GM12878 (cell line): ENCODE results near the gene ESPL1. TPM values are rescaled to one million over a fixed set of nuclear protein-coding genes. Genes with fewer than 3 reads are reported as not detected.

Source experiments
- ATF3 ChIP-seq: IDR thresholded peaks from 2 replicates; pipeline ENCODE4 v1.6.1; 2011; ENCODE audit warnings: low read depth, mild to moderate bottlenecking, low read length, moderate library complexity, borderline replicate concordance; ENCODE audit errors: extremely low read depth
- CBX5 ChIP-seq: sonication (generic); IDR thresholded peaks from 2 replicates; pipeline ENCODE4 v1.6.1; 2016; ENCODE audit warnings: low read depth, moderate library complexity, mild to moderate bottlenecking, inconsistent platforms
- CTCF ChIP-seq, 3 experiments: IDR thresholded peaks in 2 of 3; conservative IDR thresholded peaks in 1 of 3; 2 replicates each; pipeline ENCODE4 v1.5.1; 2011; ENCODE audit warnings: low read depth in 3 of 3, low read length in 3 of 3, mild to moderate bottlenecking in 3 of 3, control low read depth in 2 of 3, moderate library complexity in 2 of 3, inconsistent platforms in 1 of 3, mixed read lengths in 1 of 3; ENCODE audit not compliant: control insufficient read depth in 2 of 3, insufficient read depth in 1 of 3; ENCODE audit errors: extremely low read depth in 1 of 3
- DPF2 ChIP-seq: fragments of 450-650 bp; IDR thresholded peaks from 2 replicates; pipeline ENCODE4 v1.6.1; 2017; ENCODE audit warnings: mild to moderate bottlenecking
- EED ChIP-seq: sonication (generic); IDR thresholded peaks from 2 replicates; pipeline ENCODE4 v1.6.1; 2016; ENCODE audit warnings: antibody characterized with exemption, low read depth
- FOS ChIP-seq: IDR thresholded peaks from 3 replicates; pipeline ENCODE4 v1.6.1; 2011; ENCODE audit warnings: borderline replicate concordance; ENCODE audit not compliant: insufficient read length; ENCODE audit errors: extremely low read depth
- FOXM1 ChIP-seq: IDR thresholded peaks from 2 replicates; pipeline ENCODE4 v1.6.1; 2012; ENCODE audit warnings: low read depth, mild to moderate bottlenecking, inconsistent platforms, low read length, moderate library complexity
- HSF1 ChIP-seq: fragments of 150-350 bp; IDR thresholded peaks from 2 replicates; pipeline ENCODE4 v1.6.1; 2014; ENCODE audit warnings: mild to moderate bottlenecking, low read depth, low read length
- JUNB ChIP-seq: IDR thresholded peaks from 2 replicates; pipeline ENCODE4 v1.6.1; 2016; ENCODE audit warnings: antibody characterized with exemption, mild to moderate bottlenecking
- MAX ChIP-seq: IDR thresholded peaks from 2 replicates; pipeline ENCODE4 v1.6.1; 2012; ENCODE audit warnings: low read depth, low read length, improper control_type of control experiment
- MYB ChIP-seq: fragments of 150-350 bp; IDR thresholded peaks from 2 replicates; pipeline ENCODE4 v1.6.1; 2014; ENCODE audit warnings: mild to moderate bottlenecking, low read depth, low read length, borderline replicate concordance
- MYC ChIP-seq: IDR thresholded peaks from 2 replicates; pipeline ENCODE4 v1.6.1; 2011; ENCODE audit warnings: mild to moderate bottlenecking, low read length, moderate library complexity, inconsistent platforms; ENCODE audit not compliant: insufficient read depth, insufficient replicate concordance, insufficient read length, severe bottlenecking
- NR2C1 ChIP-seq: fragments of 450-650 bp; IDR thresholded peaks from 2 replicates; pipeline ENCODE4 v1.6.1; 2017; ENCODE audit warnings: antibody characterized with exemption, mild to moderate bottlenecking, moderate library complexity
- PAX8 ChIP-seq: fragments of 450-650 bp; IDR thresholded peaks from 2 replicates; pipeline ENCODE4 v1.6.1; 2017; ENCODE audit warnings: mild to moderate bottlenecking, moderate library complexity
- POLR2A ChIP-seq: IDR thresholded peaks from 2 replicates; pipeline ENCODE4 v1.6.1; 2011; ENCODE audit warnings: low read depth, mild to moderate bottlenecking, low read length
- POU2F2 ChIP-seq: IDR thresholded peaks from 3 replicates; pipeline ENCODE4 v1.6.1; 2011; ENCODE audit warnings: low read depth, mild to moderate bottlenecking, low read length, borderline replicate concordance
- RAD21 ChIP-seq: IDR thresholded peaks from 2 replicates; pipeline ENCODE4 v1.6.1; 2011; ENCODE audit warnings: mild to moderate bottlenecking, low read depth, low read length, moderate library complexity; ENCODE audit not compliant: insufficient read depth
- RAD51 ChIP-seq: fragments of 450-650 bp; IDR thresholded peaks from 2 replicates; pipeline ENCODE4 v1.6.1; 2016; ENCODE audit warnings: moderate library complexity, mild to moderate bottlenecking, inconsistent platforms
- RUNX3 ChIP-seq: IDR thresholded peaks from 2 replicates; pipeline ENCODE4 v1.6.1; 2012; ENCODE audit warnings: low read length, inconsistent platforms
- SMARCA5 ChIP-seq: fragments of 450-650 bp; IDR thresholded peaks from 2 replicates; pipeline ENCODE4 v1.6.1; 2017; ENCODE audit warnings: mild to moderate bottlenecking
- SMC3 ChIP-seq: IDR thresholded peaks from 2 replicates; pipeline ENCODE4 v1.6.1; 2011; ENCODE audit warnings: low read length, improper control_type of control experiment, borderline replicate concordance
- TBL1XR1 ChIP-seq: IDR thresholded peaks from 2 replicates; pipeline ENCODE4 v1.6.1; 2012; ENCODE audit warnings: low read depth, low read length, improper control_type of control experiment
- TCF12 ChIP-seq: IDR thresholded peaks from 2 replicates; pipeline ENCODE4 v1.6.1; 2011; ENCODE audit warnings: low read depth, mild to moderate bottlenecking, low read length
- YBX1 ChIP-seq: fragments of 450-650 bp; IDR thresholded peaks from 2 replicates; pipeline ENCODE4 v1.6.1; 2016; ENCODE audit warnings: antibody characterized with exemption
- YY1 ChIP-seq: IDR thresholded peaks from 2 replicates; pipeline ENCODE4 v1.6.1; 2011; ENCODE audit warnings: low read depth, mild to moderate bottlenecking, low read length
- ZNF622 ChIP-seq: fragments of 450-650 bp; IDR thresholded peaks from 2 replicates; pipeline ENCODE4 v1.6.1; 2017; ENCODE audit warnings: mild to moderate bottlenecking, inconsistent platforms
- polyA plus RNA-seq, 11 experiments: library from polyadenylated mRNA; depleted of rRNA in 4 of 11; unstranded in 6 of 11; stranded (reverse) in 5 of 11; fragments of >200 nt; fragmentation: Nextera tagmentation in 4 of 11; fragmentation: Illumina TruSeq in 1 of 11; extraction: Ambion mirVana in 4 of 11; extraction: Trizol in 1 of 11; gene quantifications; 1 replicate in 1 of 11; 2 replicates in 10 of 11; pipeline versions ENCODE4 v1.2.1 to v1.2.3, GENCODE V29; 2011 to 2016; ENCODE audit warnings: inconsistent platforms in 2 of 11, missing spikeins in 2 of 11, low read depth in 1 of 11
- total RNA-seq, 4 experiments: library from RNA; depleted of rRNA in 3 of 4; stranded (reverse); fragments of >200 nt in 3 of 4; fragmentation: Illumina TruSeq in 1 of 4; extraction: Trizol in 1 of 4; gene quantifications; 2 replicates each; pipeline versions ENCODE4 v1.2.1 to v1.2.3, GENCODE V29; 2013 to 2021

The ESPL1 gene
- total and polyA plus RNA-seq, 10 of the 15 experiments (the other 5 are each of a cell fraction or from before 2014, with no cell fraction given) = 2.1 to 61.9 (median 21.2) TPM

GRCh38 chr12:53287741-53288216 lies 19.7 kb downstream of the ESPL1 start (continued):
- TF ChIP-seq FOS (no peak), YBX1 (no peak), CTCF (IDR thresholded peaks at IDR 0.05 in 2 of 3, conservative IDR thresholded peaks at IDR 0.05 in 1 of 3; ENCODE audit: control insufficient read depth in 2 of 3, extremely low read depth in 1 of 3, insufficient read depth in 1 of 3, low read depth in 3 of 3, low read length in 3 of 3) (peak; percentile 76 to 80 (median 78)), MYC (no peak), ZNF622 (no peak), NR2C1 (no peak), DPF2 (no peak), YY1 (peak; percentile 76; the same call in 1 of the 2 replicates), POU2F2 (no peak), TBL1XR1 (no peak), CBX5 (no peak), RAD21 (peak; percentile 84), SMARCA5 (peak; percentile 23; the same call in 1 of the 2 replicates), FOXM1 (no peak), SMC3 (peak; percentile 94), TCF12 (no peak), POLR2A (no peak), MAX (no peak), MYB (no peak), HSF1 (no peak), EED (no peak), JUNB (no peak), PAX8 (no peak), RAD51 (no peak), RUNX3 (no peak), ATF3 (no peak)
